H1 (cell line): Measurements from ENCODE around the gene LCA5. TPM values are rescaled to one million over a fixed set of nuclear protein-coding genes. Genes with fewer than 3 reads are reported as not detected.

Experiments
- CTCF ChIA-PET: fragments of 300-600 bp; sonication (Branson Sonifier 250); formaldehyde crosslinking; loops from one replicate; lab custom pipeline; 2021; ENCODE audit not compliant: partially characterized antibody; lab: Charles Lee
- POLR2A ChIA-PET: fragments of 300-600 bp; sonication (Branson Sonifier 250); formaldehyde crosslinking; loops from one replicate; lab custom pipeline; 2021; ENCODE audit warnings: inconsistent platforms; ENCODE audit not compliant: partially characterized antibody; lab: Charles Lee
- DNase-seq, 2 experiments: peaks; one replicate each; pipeline versions ENCODE4 v3.0.0 to v3.0.0-alpha.2; 2010 to 2022; ENCODE audit warnings: low spot score in 2 of 2, low read depth in 1 of 2, mixed read lengths in 1 of 2
- FAIRE-seq: peaks from 2 replicates; lab custom pipeline; 2011; peaks lifted over from hg19 to GRCh38; lab: Jason Lieb, UNC
- H2AFZ ChIP-seq: 2 replicates; pipeline ENCODE4 v1.8.1; 2012; ENCODE audit warnings: low read length, inconsistent platforms
- H2AK5ac ChIP-seq: 2 replicates; pipeline ENCODE4 v1.6.1; 2013; ENCODE audit warnings: low read depth, low read length
- H2BK120ac ChIP-seq: replicated peaks from 2 replicates; pipeline ENCODE3; 2013; ENCODE audit warnings: low read depth, low read length, inconsistent platforms
- H2BK12ac ChIP-seq: 2 replicates; pipeline ENCODE4 v1.6.1; 2013; ENCODE audit warnings: low read depth, low read length
- H2BK15ac ChIP-seq: 2 replicates; pipeline ENCODE4 v1.6.1; 2013; ENCODE audit warnings: low read length
- H2BK20ac ChIP-seq: 2 replicates; pipeline ENCODE4 v1.6.1; 2013; ENCODE audit warnings: low read length
- H2BK5ac ChIP-seq: 2 replicates; pipeline ENCODE4 v1.6.1; 2013; ENCODE audit warnings: low read depth, low read length
- H3K14ac ChIP-seq: 2 replicates; pipeline ENCODE4 v1.6.1; 2013; ENCODE audit warnings: inconsistent platforms; ENCODE audit not compliant: insufficient read length
- H3K18ac ChIP-seq: 2 replicates; pipeline ENCODE4 v1.6.1; 2013; ENCODE audit warnings: low read length; ENCODE audit errors: extremely low read depth
- H3K23ac ChIP-seq: 2 replicates; pipeline ENCODE4 v1.6.1; 2013; ENCODE audit warnings: inconsistent platforms; ENCODE audit not compliant: insufficient read length
- H3K23me2 ChIP-seq: 2 replicates; pipeline ENCODE4 v1.6.1; 2013; ENCODE audit warnings: low read depth, low read length
- H3K27ac ChIP-seq: 2 replicates; pipeline ENCODE4 v1.6.1; 2011; ENCODE audit warnings: low read depth, low read length, inconsistent platforms
- H3K27me3 ChIP-seq, 4 experiments: replicated peaks in 1 of 4; 1 replicate in 1 of 4; 2 replicates in 3 of 4; pipeline versions ENCODE4 v1.6.1 to v1.8.1; 2011 to 2013; ENCODE audit warnings: low read length in 3 of 4, mild to moderate bottlenecking in 3 of 4, inconsistent platforms in 2 of 4, mixed read lengths in 2 of 4, moderate library complexity in 1 of 4; ENCODE audit not compliant: control insufficient read depth in 3 of 4, insufficient read depth in 3 of 4; ENCODE audit errors: extremely low read depth in 1 of 4
- H3K36me3 ChIP-seq, 4 experiments: 2 replicates each; pipeline versions ENCODE4 v1.6.1 to v1.8.1; 2011 to 2013; ENCODE audit warnings: mild to moderate bottlenecking in 4 of 4, low read length in 3 of 4, moderate library complexity in 2 of 4, control low read depth in 1 of 4, inconsistent platforms in 1 of 4; ENCODE audit not compliant: insufficient read depth in 4 of 4, control insufficient read depth in 2 of 4
- H3K4ac ChIP-seq: replicated peaks from 2 replicates; pipeline ENCODE3; 2013; ENCODE audit warnings: low read length, low read depth, mixed read lengths, inconsistent platforms; ENCODE audit not compliant: insufficient read length
- H3K4me1 ChIP-seq, 4 experiments: replicated peaks in 1 of 4; 1 replicate in 1 of 4; 2 replicates in 3 of 4; pipeline versions ENCODE4 v1.6.1 to v1.8.1; 2011 to 2013; ENCODE audit warnings: low read length in 3 of 4, inconsistent platforms in 2 of 4, mixed read lengths in 1 of 4; ENCODE audit not compliant: insufficient read depth in 4 of 4, control insufficient read depth in 3 of 4
- H3K4me2 ChIP-seq, 2 experiments: 2 replicates each; pipeline versions ENCODE4 v1.6.1 to v1.8.1; 2011 to 2013; ENCODE audit warnings: low read depth in 2 of 2, low read length in 2 of 2, control low read depth in 1 of 2, inconsistent platforms in 1 of 2, mild to moderate bottlenecking in 1 of 2; ENCODE audit not compliant: insufficient read depth in 1 of 2
- H3K4me3 ChIP-seq, 4 experiments: fragments of 200-600, 300-600 bp in 1 of 4; sonication (generic), shearing (Covaris generic), sonication (Bioruptor Twin) in 1 of 4; 2 replicates each; pipeline versions ENCODE4 v1.5.1 to v1.8.1; 2011 to 2016; ENCODE audit warnings: low read length in 4 of 4, low read depth in 3 of 4, control low read depth in 2 of 4, inconsistent platforms in 2 of 4, mild to moderate bottlenecking in 2 of 4, mixed read lengths in 1 of 4, moderate library complexity in 1 of 4; ENCODE audit not compliant: insufficient read depth in 2 of 4; ENCODE audit errors: extremely low read depth in 1 of 4
- H3K56ac ChIP-seq: replicated peaks from 2 replicates; pipeline ENCODE3; 2013; ENCODE audit warnings: low read depth, mild to moderate bottlenecking, mixed read lengths, low read length, inconsistent platforms; ENCODE audit not compliant: insufficient read length
- H3K79me1 ChIP-seq: 2 replicates; pipeline ENCODE4 v1.6.1; 2013; ENCODE audit warnings: low read depth, low read length, control low read depth
- H3K79me2 ChIP-seq, 2 experiments: 2 replicates each; pipeline versions ENCODE4 v1.6.1 to v1.8.1; 2012 to 2013; ENCODE audit warnings: low read length in 2 of 2, mild to moderate bottlenecking in 2 of 2, inconsistent platforms in 1 of 2; ENCODE audit not compliant: insufficient read depth in 2 of 2, control insufficient read depth in 1 of 2
- H3K9ac ChIP-seq, 4 experiments: replicated peaks in 1 of 4; 1 replicate in 1 of 4; 2 replicates in 3 of 4; pipeline versions ENCODE4 v1.6.1 to v1.8.1; 2011 to 2013; ENCODE audit warnings: low read depth in 3 of 4, low read length in 3 of 4, control low read depth in 2 of 4, mild to moderate bottlenecking in 2 of 4, moderate library complexity in 2 of 4, inconsistent platforms in 1 of 4; ENCODE audit errors: extremely low read depth in 1 of 4
- H3K9me3 ChIP-seq, 2 experiments: 2 replicates each; pipeline versions ENCODE4 v1.6.1 to v1.8.1; 2012 to 2013; ENCODE audit warnings: mild to moderate bottlenecking in 2 of 2, moderate library complexity in 2 of 2, control low read depth in 1 of 2, inconsistent platforms in 1 of 2, low read depth in 1 of 2, low read length in 1 of 2, mixed read lengths in 1 of 2; ENCODE audit not compliant: insufficient read depth in 2 of 2
- H4K20me1 ChIP-seq, 2 experiments: replicated peaks in 1 of 2; 2 replicates each; pipeline versions ENCODE3 to v1.8.1; 2011 to 2013; ENCODE audit warnings: inconsistent platforms in 2 of 2, low read length in 2 of 2, mild to moderate bottlenecking in 1 of 2; ENCODE audit not compliant: insufficient read depth in 2 of 2, control insufficient read depth in 1 of 2
- H4K5ac ChIP-seq: 2 replicates; pipeline ENCODE4 v1.6.1; 2013; ENCODE audit warnings: low read length, low read depth, mixed read lengths, inconsistent platforms; ENCODE audit not compliant: insufficient read length
- H4K8ac ChIP-seq: 2 replicates; pipeline ENCODE4 v1.8.0; 2013; ENCODE audit warnings: mild to moderate bottlenecking, moderate library complexity, low read length, inconsistent platforms; ENCODE audit not compliant: insufficient read depth; ENCODE audit errors: extremely low read depth
- H4K91ac ChIP-seq: replicated peaks from 2 replicates; pipeline ENCODE3; 2013; ENCODE audit warnings: low read length, mixed read lengths, inconsistent platforms; ENCODE audit not compliant: insufficient read length
- CBX8 ChIP-seq: fragments of 300-800, 300-1000 bp; sonication (generic); IDR thresholded peaks from 2 replicates; pipeline ENCODE4 v1.7.1; 2016; ENCODE audit warnings: low read depth, low read length, borderline replicate concordance
- RAD21 ChIP-seq, 2 experiments: IDR thresholded peaks in 1 of 2; conservative IDR thresholded peaks in 1 of 2; 2 replicates each; pipeline ENCODE4 v1.6.1; 2011; ENCODE audit warnings: low read depth in 2 of 2, low read length in 2 of 2, improper control_type of control experiment in 1 of 2, inconsistent platforms in 1 of 2, mild to moderate bottlenecking in 1 of 2, moderate library complexity in 1 of 2
- TCF12 ChIP-seq: IDR thresholded peaks from 2 replicates; pipeline ENCODE4 v1.6.1; 2011; ENCODE audit warnings: low read depth, mild to moderate bottlenecking, low read length
- polyA plus RNA-seq, 7 experiments: library from polyadenylated mRNA; depleted of rRNA in 3 of 7; stranded (reverse) in 5 of 7; unstranded in 2 of 7; fragments of >200 nt in 5 of 7; fragments of 200-250 nt in 2 of 7; gene quantifications; 1 replicate in 5 of 7; 2 replicates in 1 of 7; 4 replicates in 1 of 7; pipeline versions ENCODE4 v1.2.1 to v1.2.3, GENCODE V29; 2011 to 2013; ENCODE audit warnings: missing spikeins in 2 of 7, mixed read lengths in 2 of 7
- total RNA-seq: library from RNA; stranded (reverse); fragmentation: NEBNext Ultra II Directional; extraction: Animal tissue kit (Norgen Biotek cat#: 25700); gene quantifications from 2 replicates; pipeline ENCODE4 v1.2.1, GENCODE V29; 2021
- TF ChIP-seq, protein P1 (sequence below), 3 experiments: IDR thresholded peaks; 1 replicate in 2 of 3; 2 replicates in 1 of 3; pipeline versions ENCODE4 v1.5.1 to v1.6.1; 2011; ENCODE audit warnings: low read length in 3 of 3, mild to moderate bottlenecking in 3 of 3, inconsistent platforms in 2 of 3, low read depth in 1 of 3, moderate library complexity in 1 of 3; ENCODE audit not compliant: insufficient read depth in 1 of 3; ENCODE audit errors: control extremely low read depth in 1 of 3

The LCA5 gene
- total and polyA plus RNA-seq, 2 of the 8 experiments (the other 6 are each of a cell fraction or from before 2014, with no cell fraction given) = 0.44 to 3.6 TPM

GRCh38 chr6:79586548-79586947 is 49.3 kb upstream of the LCA5 start:
- Histone ChIP-seq H3K23ac (no peak overlapping the region), H3K79me2 (no peaks in the 10 kb centered on the region), H3K14ac (no peak overlapping the region), H3K9me3 (no peaks in the 10 kb centered on the region), H3K23me2 (no peaks in the 10 kb centered on the region), H3K27me3 (no peaks in the 10 kb centered on the region), H3K4me1 (no peaks in the 10 kb centered on the region), H2BK15ac (no peak overlapping the region), H3K9ac (no peak overlapping the region), H2BK20ac (no peak overlapping the region), H3K4me3 (no peak overlapping the region), H4K5ac (no peak overlapping the region), H3K27ac (no peak overlapping the region), H4K8ac (no peak overlapping the region), H2BK5ac (no peak overlapping the region), H3K36me3 (no peaks in the 10 kb centered on the region), H4K91ac (no peak overlapping the region), H3K79me1 (no peaks in the 10 kb centered on the region), H2AK5ac (no peak overlapping the region), H2AFZ (no peak overlapping the region), H3K4ac (no peak overlapping the region), H3K4me2 (no peak overlapping the region), H4K20me1 (no peaks in the 10 kb centered on the region), H3K18ac (no peak overlapping the region), H3K56ac (no peak overlapping the region), H2BK12ac (no peak overlapping the region), H2BK120ac (no peak overlapping the region)
- ChIA-PET CTCF (interaction anchor here (1.2 kb wide), 1 partner anchor 36 kb away, joined by 4 read pairs; no protein-coding TSS in a partner anchor), POLR2A (no interaction called here)
- FAIRE-seq (peak; percentile 78), DNase-seq (no peak)
- no peak for TF ChIP-seq TCF12
- TF ChIP-seq RAD21 (IDR thresholded peaks at IDR 0.05 in 1 of 2, conservative IDR thresholded peaks at IDR 0.05 in 1 of 2; ENCODE audit: low read depth in 2 of 2, low read length in 2 of 2) = peak; percentile 43 to 55
- no peak for TF ChIP-seq CBX8
- TF ChIP-seq, protein P1, sequence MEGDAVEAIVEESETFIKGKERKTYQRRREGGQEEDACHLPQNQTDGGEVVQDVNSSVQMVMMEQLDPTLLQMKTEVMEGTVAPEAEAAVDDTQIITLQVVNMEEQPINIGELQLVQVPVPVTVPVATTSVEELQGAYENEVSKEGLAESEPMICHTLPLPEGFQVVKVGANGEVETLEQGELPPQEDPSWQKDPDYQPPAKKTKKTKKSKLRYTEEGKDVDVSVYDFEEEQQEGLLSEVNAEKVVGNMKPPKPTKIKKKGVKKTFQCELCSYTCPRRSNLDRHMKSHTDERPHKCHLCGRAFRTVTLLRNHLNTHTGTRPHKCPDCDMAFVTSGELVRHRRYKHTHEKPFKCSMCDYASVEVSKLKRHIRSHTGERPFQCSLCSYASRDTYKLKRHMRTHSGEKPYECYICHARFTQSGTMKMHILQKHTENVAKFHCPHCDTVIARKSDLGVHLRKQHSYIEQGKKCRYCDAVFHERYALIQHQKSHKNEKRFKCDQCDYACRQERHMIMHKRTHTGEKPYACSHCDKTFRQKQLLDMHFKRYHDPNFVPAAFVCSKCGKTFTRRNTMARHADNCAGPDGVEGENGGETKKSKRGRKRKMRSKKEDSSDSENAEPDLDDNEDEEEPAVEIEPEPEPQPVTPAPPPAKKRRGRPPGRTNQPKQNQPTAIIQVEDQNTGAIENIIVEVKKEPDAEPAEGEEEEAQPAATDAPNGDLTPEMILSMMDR (IDR thresholded peaks at IDR 0.05; ENCODE audit: control extremely low read depth in 1 of 3, insufficient read depth in 1 of 3, low read depth in 1 of 3, low read length in 3 of 3) = peak in 2 of 3 experiments; percentile 36 to 71; a peak in 2 of 4 replicates
